Liver (tissue), 3 donors: ENCODE measurements around the gene GRIN3B.

Source experiments
- ATF3 ChIP-seq: IDR thresholded peaks from 2 replicates; pipeline ENCODE4 v1.6.1; 2016; ENCODE audit warnings: antibody characterized with exemption
- CTCF ChIP-seq: fragments of 150-350 bp; IDR thresholded peaks from 2 replicates; pipeline ENCODE4 v1.5.1; 2017; ENCODE audit warnings: improper control_type of control experiment, low read depth, low read length; ENCODE audit not compliant: missing input control
- JUND ChIP-seq, 2 donors: IDR thresholded peaks; 2 replicates each; pipeline ENCODE4 v1.6.1; 2016; ENCODE audit warnings: antibody characterized with exemption in 2 of 2
- MAX ChIP-seq: IDR thresholded peaks from 2 replicates; pipeline ENCODE4 v1.6.1; 2016; ENCODE audit warnings: antibody characterized with exemption
- RAD21 ChIP-seq, 2 donors: IDR thresholded peaks; 2 replicates each; pipeline ENCODE4 v1.6.1; 2016; ENCODE audit warnings: antibody characterized with exemption in 2 of 2, mild to moderate bottlenecking in 2 of 2
- TAF1 ChIP-seq: conservative IDR thresholded peaks from 2 replicates; pipeline ENCODE4 v1.6.1; 2016; ENCODE audit warnings: antibody characterized with exemption, mild to moderate bottlenecking
- YY1 ChIP-seq: IDR thresholded peaks from 2 replicates; pipeline ENCODE4 v1.6.1; 2016; ENCODE audit warnings: antibody characterized with exemption, mild to moderate bottlenecking
- TF ChIP-seq, protein P1 (sequence below): IDR thresholded peaks from 2 replicates; pipeline ENCODE4 v1.6.1; 2016; ENCODE audit warnings: antibody characterized with exemption
- donor health status: healthy.
- donor health status: healthy.

DNA sequence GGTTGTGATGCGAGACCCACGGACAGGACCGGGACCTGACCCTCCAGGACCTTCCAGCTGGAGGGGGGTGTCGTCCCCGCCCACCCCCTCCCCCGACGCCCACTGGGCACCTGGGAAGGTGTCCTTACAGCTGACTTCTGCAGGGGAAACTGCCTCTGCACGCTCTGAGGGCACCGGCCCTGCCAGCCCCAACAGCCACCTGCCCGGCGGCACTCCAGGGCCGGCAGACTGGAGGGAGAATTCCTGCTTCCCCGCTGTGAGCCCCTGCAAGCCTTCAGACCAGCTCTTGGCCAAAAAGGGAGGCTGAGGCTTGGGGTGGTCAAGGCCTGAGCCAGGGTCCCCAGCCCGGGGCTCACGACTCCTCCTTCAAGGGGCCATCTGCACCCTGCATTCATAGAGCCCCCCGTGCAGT lies 27.4 kb downstream of the GRIN3B start:
- TF ChIP-seq CTCF (no peak), JUND (IDR thresholded peaks at IDR 0.05) (no peak), TAF1 (no peak), ATF3 (no peak), YY1 (no peak), MAX (no peak), RAD21 (IDR thresholded peaks at IDR 0.05) (no peak)
- TF ChIP-seq, protein P1, sequence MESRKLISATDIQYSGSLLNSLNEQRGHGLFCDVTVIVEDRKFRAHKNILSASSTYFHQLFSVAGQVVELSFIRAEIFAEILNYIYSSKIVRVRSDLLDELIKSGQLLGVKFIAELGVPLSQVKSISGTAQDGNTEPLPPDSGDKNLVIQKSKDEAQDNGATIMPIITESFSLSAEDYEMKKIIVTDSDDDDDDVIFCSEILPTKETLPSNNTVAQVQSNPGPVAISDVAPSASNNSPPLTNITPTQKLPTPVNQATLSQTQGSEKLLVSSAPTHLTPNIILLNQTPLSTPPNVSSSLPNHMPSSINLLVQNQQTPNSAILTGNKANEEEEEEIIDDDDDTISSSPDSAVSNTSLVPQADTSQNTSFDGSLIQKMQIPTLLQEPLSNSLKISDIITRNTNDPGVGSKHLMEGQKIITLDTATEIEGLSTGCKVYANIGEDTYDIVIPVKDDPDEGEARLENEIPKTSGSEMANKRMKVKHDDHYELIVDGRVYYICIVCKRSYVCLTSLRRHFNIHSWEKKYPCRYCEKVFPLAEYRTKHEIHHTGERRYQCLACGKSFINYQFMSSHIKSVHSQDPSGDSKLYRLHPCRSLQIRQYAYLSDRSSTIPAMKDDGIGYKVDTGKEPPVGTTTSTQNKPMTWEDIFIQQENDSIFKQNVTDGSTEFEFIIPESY, result no peak
